WTC11 (cell line): ENCODE data around the gene KCNMA1.

Experiments
- ARID4B ChIP-seq: sonication (generic); formaldehyde crosslinking; IDR thresholded peaks from 2 replicates; pipeline ENCODE4 v1.8.0; 2023; ENCODE audit warnings: missing genetic modification reagents, mild to moderate bottlenecking, borderline replicate concordance
- ATF3 ChIP-seq: sonication (generic); formaldehyde crosslinking; conservative IDR thresholded peaks from 2 replicates; pipeline ENCODE4 v1.8.1; 2022; ENCODE audit warnings: mild to moderate bottlenecking, missing genetic modification reagents
- CREB1 ChIP-seq: sonication (generic); formaldehyde crosslinking; IDR thresholded peaks from 2 replicates; pipeline ENCODE4 v1.8.0; 2023; ENCODE audit warnings: mild to moderate bottlenecking, missing genetic modification reagents
- CREM ChIP-seq: sonication (generic); formaldehyde crosslinking; IDR thresholded peaks from 2 replicates; pipeline ENCODE4 v1.8.1; 2022; ENCODE audit warnings: mild to moderate bottlenecking, missing genetic modification reagents, moderate library complexity
- CTCF ChIP-seq: fragments of 200-600 bp; IDR thresholded peaks from 2 replicates; pipeline ENCODE4 v1.8.0; 2022; ENCODE audit warnings: antibody characterized with exemption
- ESRRA ChIP-seq: sonication (generic); formaldehyde crosslinking; IDR thresholded peaks from 2 replicates; pipeline ENCODE4 v1.8.1; 2022; ENCODE audit warnings: mild to moderate bottlenecking, missing genetic modification reagents, borderline replicate concordance
- GABPB1 ChIP-seq: sonication (generic); formaldehyde crosslinking; IDR thresholded peaks from 2 replicates; pipeline ENCODE4 v1.8.1; 2023; ENCODE audit warnings: mild to moderate bottlenecking, missing genetic modification reagents
- SP1 ChIP-seq: sonication (generic); formaldehyde crosslinking; conservative IDR thresholded peaks from 2 replicates; pipeline ENCODE4 v1.8.1; 2022; ENCODE audit warnings: missing genetic modification reagents
- USF2 ChIP-seq: sonication (generic); formaldehyde crosslinking; IDR thresholded peaks from 2 replicates; pipeline ENCODE4 v1.8.1; 2023; ENCODE audit warnings: mild to moderate bottlenecking, missing genetic modification reagents, moderate library complexity
- ZNF263 ChIP-seq: sonication (generic); formaldehyde crosslinking; IDR thresholded peaks from 2 replicates; pipeline ENCODE4 v1.8.1; 2022; ENCODE audit warnings: low read depth, mild to moderate bottlenecking, moderate library complexity, missing genetic modification reagents
- ZNF671 ChIP-seq: fragments of 250-450 bp; sonication (Bioruptor Pico); IDR thresholded peaks from 2 replicates; pipeline ENCODE4 v1.8.0; 2021; ENCODE audit warnings: mild to moderate bottlenecking

- TF ChIP-seq GABPB1 (CRISPR knock-in tag) (no peak), CREB1 (CRISPR knock-in tag) (no peak), ATF3 (no peak), CTCF (no peak), ESRRA (CRISPR knock-in tag) (no peak), USF2 (CRISPR knock-in tag) (no peak), ARID4B (no peak), ZNF263 (no peak), SP1 (CRISPR knock-in tag) (no peak), CREM (CRISPR knock-in tag) (no peak), ZNF671 (CRISPR knock-in tag) (no peak)
These were observed 727.2 kb downstream of the KCNMA1 start for GRCh38 chr10:76910184-76910962.
